Brain microvascular endothelial cell (primary cell): Measurements from ENCODE around the gene CLSTN1.
"Not testable (repeated sequence)": the region's sequence is repeated elsewhere in the genome, so short reads cannot be mapped to it uniquely, and the experiment has no call there.

Experiments used
- DNase-seq: peaks from one replicate; pipeline ENCODE4 v3.0.0-alpha.2; 2020
- H3K27ac ChIP-seq: fragments of 250-450 bp; sonication (Bioruptor Pico); 2 replicates; pipeline ENCODE4 v1.5.1; 2020; ENCODE audit warnings: mild to moderate bottlenecking, moderate library complexity
- H3K27me3 ChIP-seq: fragments of 250-450 bp; sonication (Bioruptor Pico); replicated peaks from 2 replicates; pipeline ENCODE4 v1.5.1; 2020; ENCODE audit warnings: mild to moderate bottlenecking
- H3K36me3 ChIP-seq: fragments of 250-450 bp; sonication (Bioruptor Pico); replicated peaks from 2 replicates; pipeline ENCODE4 v1.5.1; 2020; ENCODE audit warnings: mild to moderate bottlenecking
- H3K4me3 ChIP-seq: 2 replicates; pipeline ENCODE4 v1.5.1; 2011; ENCODE audit warnings: low read depth, mild to moderate bottlenecking, control low read depth, low read length, moderate library complexity
- in situ Hi-C: cut with HindIII; loops from 2 replicates; pipeline ENCODE4 v1.10.0; 2017; ENCODE audit warnings: low sequenced_read_pairs, low pct_ligation_motif_present
- TF ChIP-seq, protein P1 (sequence below): IDR thresholded peaks from 2 replicates; pipeline ENCODE4 v1.5.1; 2011; ENCODE audit warnings: low read depth, mild to moderate bottlenecking, moderate library complexity, low read length, control low read depth, inconsistent platforms; ENCODE audit errors: missing control alignments

The CLSTN1 gene

DNA sequence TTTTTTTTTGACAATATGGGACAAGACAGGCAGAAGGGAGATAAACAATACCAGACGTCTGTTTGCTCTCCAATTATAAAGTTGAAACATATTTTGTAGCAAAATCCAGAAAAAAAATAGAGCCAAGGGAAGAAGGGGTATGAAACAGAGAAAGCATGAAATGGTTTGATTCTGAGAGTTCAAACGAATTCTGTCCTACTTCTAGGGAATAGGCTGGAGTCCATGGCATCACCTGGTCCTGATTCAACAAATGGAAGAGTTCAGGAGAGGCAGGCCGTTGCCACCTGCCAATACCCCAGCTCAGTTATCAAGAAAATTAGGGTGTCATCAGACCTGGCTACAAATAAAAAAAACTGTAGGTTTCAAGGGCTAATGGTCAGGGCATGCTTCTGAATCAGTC, 71.8 kb downstream of the CLSTN1 start:
- Histone ChIP-seq H3K4me3 (no peak overlapping the region), H3K27ac (no peak overlapping the region), H3K27me3 (no peaks in the 10 kb centered on the region), H3K36me3 (peaks cover 11% of the 10 kb centered on the region)
- TF ChIP-seq, protein P1, sequence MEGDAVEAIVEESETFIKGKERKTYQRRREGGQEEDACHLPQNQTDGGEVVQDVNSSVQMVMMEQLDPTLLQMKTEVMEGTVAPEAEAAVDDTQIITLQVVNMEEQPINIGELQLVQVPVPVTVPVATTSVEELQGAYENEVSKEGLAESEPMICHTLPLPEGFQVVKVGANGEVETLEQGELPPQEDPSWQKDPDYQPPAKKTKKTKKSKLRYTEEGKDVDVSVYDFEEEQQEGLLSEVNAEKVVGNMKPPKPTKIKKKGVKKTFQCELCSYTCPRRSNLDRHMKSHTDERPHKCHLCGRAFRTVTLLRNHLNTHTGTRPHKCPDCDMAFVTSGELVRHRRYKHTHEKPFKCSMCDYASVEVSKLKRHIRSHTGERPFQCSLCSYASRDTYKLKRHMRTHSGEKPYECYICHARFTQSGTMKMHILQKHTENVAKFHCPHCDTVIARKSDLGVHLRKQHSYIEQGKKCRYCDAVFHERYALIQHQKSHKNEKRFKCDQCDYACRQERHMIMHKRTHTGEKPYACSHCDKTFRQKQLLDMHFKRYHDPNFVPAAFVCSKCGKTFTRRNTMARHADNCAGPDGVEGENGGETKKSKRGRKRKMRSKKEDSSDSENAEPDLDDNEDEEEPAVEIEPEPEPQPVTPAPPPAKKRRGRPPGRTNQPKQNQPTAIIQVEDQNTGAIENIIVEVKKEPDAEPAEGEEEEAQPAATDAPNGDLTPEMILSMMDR: no peak
- in situ Hi-C loops: no loop called here
- DNase-seq: no peak

DNA sequence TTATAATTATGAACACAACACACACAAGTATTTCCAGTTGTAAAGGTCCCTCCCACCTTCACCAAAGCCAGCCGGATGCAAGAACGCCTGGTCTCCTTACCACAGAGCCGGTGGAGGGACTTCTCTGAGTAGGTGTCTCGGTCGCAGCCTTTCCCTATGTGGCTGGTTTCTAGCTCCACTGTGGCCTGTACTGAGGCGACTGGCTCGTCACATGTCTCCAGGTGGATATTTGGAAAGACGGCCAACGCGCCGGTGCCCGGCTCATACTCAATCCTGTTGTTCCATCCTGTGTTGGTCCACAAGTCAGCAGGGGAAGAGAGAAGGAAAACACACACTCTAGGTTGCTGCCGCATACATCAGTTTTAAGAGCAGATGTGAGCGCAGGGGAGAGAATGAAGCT, 74.4 kb downstream of the CLSTN1 start:
- Histone ChIP-seq H3K36me3 (peaks cover 13% of the 10 kb centered on the region), H3K27me3 (no peaks in the 10 kb centered on the region), H3K27ac (no peak overlapping the region), H3K4me3 (no peak overlapping the region)
- TF ChIP-seq, protein P1: no peak
- no peak for DNase-seq
- in situ Hi-C loops: no loop called here

DNA sequence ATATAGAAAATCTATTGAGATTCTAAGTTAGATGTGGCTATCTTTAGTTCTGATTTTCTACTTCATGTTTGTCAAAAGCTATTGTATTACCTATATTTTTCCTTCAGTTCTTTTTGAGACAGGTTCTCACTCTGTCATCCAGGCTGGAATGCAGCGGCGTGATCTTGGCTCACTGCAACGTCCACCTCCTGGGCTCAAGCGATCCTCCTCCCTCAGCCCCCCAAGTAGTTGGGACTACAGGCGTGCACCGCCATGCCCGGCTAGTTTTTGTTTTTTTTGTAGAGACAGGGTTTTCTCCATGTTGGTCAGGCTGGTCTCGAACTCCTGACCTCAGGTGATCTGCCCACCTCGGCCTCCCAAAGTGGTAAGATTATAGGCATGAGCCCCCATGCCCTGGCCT, 75.4 kb downstream of the CLSTN1 start:
- in situ Hi-C loops, DNase-seq, H3K27ac ChIP-seq, H3K4me3 ChIP-seq, H3K27me3 ChIP-seq: not testable (repeated sequence)
- peaks cover 21% of the 10 kb centered on the region for H3K36me3 ChIP-seq

DNA sequence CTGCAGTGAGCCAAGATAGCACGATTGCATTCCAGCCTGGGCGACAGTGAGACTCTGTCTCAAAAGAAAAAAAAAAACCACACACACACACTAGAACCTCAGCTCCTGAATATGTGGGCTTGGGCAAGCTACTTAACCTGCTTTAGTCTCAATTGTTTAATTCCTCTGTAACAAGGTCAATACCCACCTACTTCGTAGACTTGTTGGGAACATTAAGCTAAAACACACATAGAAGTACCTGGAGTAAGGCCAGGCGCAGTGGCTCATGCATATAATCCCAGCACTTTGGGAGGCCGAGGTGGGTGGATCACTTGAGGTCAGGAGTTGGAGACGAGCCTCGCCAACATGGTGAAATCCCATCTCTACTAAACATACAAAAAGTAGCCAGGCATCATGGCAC, 77.1 kb downstream of the CLSTN1 start:
- TF ChIP-seq, protein P1: no peak
- no peak for DNase-seq
- in situ Hi-C loops: no loop called here
- Histone ChIP-seq H3K27ac (no peak overlapping the region), H3K27me3 (no peaks in the 10 kb centered on the region), H3K36me3 (peaks cover 32% of the 10 kb centered on the region), H3K4me3 (no peak overlapping the region)

DNA sequence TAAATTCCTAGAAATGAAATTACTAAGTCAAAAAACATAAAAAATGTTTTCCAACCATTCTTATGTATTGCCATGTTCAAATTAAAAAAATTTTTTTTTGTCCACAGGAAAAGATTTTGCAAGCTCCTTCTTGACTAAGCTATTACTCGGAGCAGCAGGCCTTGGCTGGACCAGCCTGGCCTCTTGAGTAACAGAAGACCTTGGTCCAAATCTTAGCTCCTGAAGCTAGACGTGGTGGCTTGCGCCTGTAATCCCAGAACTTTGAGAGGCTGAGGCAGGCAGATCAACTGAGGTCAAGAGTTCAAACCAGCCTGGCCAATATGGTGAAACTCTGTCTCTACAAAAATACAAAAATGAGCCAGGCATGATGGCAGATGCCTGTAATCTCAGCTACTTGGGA, 77.6 kb downstream of the CLSTN1 start:
- Histone ChIP-seq H3K27me3 (no peaks in the 10 kb centered on the region), H3K4me3 (no peak overlapping the region), H3K27ac (no peak overlapping the region), H3K36me3 (peaks cover 30% of the 10 kb centered on the region)
- DNase-seq: no peak
- in situ Hi-C loops: no loop called here
- TF ChIP-seq, protein P1: no peak

DNA sequence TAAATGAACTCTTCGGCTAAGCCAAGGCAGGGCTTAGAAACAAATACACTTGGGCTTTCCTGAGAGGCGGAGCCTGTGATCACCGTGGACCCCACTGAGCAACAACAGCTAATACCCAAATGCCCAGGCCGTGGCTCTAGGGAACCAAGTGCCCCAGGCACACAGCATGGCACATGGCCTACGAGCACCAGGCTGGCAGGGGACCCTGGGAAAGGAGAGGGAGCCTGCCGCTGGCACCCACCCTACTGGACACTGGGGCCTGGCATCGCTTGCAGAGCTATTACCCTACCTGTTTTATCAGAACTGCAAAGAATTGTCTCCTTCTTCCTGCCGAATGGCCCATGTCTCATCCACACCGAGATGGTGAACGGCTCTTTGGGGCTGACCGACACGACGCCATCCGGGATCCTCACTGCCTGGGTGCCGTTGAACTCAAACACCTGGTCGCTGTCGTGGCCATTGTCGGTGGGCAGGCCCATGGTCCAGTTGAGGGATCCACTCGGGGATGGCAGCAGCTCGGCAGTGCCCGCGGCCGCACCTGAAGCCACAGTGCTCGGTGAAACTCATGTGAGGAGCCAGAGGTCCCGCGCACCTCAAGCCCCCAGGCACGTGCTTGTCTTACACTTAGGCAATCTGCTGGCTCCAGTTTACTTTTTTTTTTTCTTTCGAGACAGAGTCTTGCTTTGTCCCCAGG, 79.5 kb downstream of the CLSTN1 start:
- TF ChIP-seq, protein P1: no peak
- Histone ChIP-seq H3K27ac (no peak overlapping the region), H3K27me3 (no peaks in the 10 kb centered on the region), H3K36me3 (peaks cover 38% of the 10 kb centered on the region), H3K4me3 (no peak overlapping the region)
- no peak for DNase-seq
- in situ Hi-C loops: no loop called here
